ENCODE data around the gene ATG5.

DNA sequence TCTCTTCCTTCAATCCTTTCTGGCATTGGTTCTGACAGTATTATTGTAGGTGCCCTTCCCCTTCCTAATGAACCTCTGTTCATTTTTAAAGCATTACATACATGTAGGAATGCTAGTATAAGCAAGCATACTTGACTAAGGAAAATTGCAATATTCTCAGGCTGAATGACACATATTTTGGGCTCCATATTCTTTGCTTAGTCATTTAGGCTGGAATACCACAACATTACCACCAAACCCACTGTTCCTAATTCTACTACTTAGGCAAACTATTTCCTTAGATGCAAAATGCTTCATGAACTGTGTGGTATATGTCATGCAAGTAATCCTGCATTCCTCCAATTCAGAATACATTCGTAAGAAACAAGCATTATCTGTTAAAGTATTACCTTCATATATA, 125.6 kb downstream of the ATG5 start:
- TF ChIP-seq ZNF274 (IDR thresholded peaks at IDR 0.05; ENCODE audit: low read depth, low read length): no peak
- no peak for TF ChIP-seq YY1 (IDR thresholded peaks at IDR 0.05; ENCODE audit: insufficient read depth, insufficient read length)
- TF ChIP-seq SUZ12 (IDR thresholded peaks at IDR 0.05; ENCODE audit: extremely low read depth, insufficient read depth, insufficient read length): no peak

Measured in NT2/D1 (cell line).